LNCAP (cell line): ENCODE measurements around the gene CLEC4D.

Source experiments
- CTCF ChIP-seq: fragments of 450-650 bp; IDR thresholded peaks from 2 replicates; pipeline ENCODE4 v1.5.1; 2017; ENCODE audit warnings: mild to moderate bottlenecking

CLEC4D gene

GRCh38 chr12:8513256-8513655 lies at the start of gene CLEC4D:
Gene CLEC4D (plus strand): TSS chr12:8513503. CDS start chr12:8513733, 230 bp downstream.
- TF ChIP-seq CTCF, result no peak

GRCh38 chr12:8465301-8465996 lies 47.9 kb upstream of the CLEC4D start:
- no peak for TF ChIP-seq CTCF

GRCh38 chr12:8466241-8466640 lies 47.1 kb upstream of the CLEC4D start:
- TF ChIP-seq CTCF, result no peak

- no peak for TF ChIP-seq CTCF
Observed at GRCh38 chr12:8471090-8471489, 42.2 kb upstream of the CLEC4D start.

GRCh38 chr12:8475508-8476203 lies 37.6 kb upstream of the CLEC4D start:
- no peak for TF ChIP-seq CTCF

GRCh38 chr12:8482571-8483061 lies 30.7 kb upstream of the CLEC4D start:
- TF ChIP-seq CTCF, result no peak

- no peak for TF ChIP-seq CTCF
Observed at GRCh38 chr12:8483079-8483478, 30.2 kb upstream of the CLEC4D start.
